Measurements from ENCODE around the gene RRP1B.

Gene RRP1B

GRCh38 chr21:43728467-43729390, 69.4 kb downstream of the RRP1B start:
- peak; percentile 99 for DNase-seq

DNA sequence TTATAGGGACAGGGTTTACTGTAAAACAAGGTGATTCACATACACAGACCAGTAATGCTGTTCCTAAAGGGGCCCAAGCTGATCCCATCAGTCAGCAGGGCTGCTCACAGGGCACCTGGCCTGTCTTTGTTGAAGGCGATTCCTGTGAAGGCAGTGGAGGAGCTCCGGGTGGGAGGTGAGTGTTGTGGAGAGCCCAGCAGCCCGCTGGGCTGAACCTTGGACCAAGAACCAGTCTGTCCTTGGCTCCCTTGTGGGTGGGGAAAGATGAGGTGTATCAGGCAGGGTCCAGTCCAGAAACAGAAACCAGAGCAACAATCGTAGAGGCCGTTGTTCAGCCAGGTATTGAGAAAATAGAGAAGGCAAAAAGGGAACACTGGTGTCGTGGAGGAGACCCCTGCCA, 72.1 kb downstream of the RRP1B start:
- no peak for DNase-seq

DNA sequence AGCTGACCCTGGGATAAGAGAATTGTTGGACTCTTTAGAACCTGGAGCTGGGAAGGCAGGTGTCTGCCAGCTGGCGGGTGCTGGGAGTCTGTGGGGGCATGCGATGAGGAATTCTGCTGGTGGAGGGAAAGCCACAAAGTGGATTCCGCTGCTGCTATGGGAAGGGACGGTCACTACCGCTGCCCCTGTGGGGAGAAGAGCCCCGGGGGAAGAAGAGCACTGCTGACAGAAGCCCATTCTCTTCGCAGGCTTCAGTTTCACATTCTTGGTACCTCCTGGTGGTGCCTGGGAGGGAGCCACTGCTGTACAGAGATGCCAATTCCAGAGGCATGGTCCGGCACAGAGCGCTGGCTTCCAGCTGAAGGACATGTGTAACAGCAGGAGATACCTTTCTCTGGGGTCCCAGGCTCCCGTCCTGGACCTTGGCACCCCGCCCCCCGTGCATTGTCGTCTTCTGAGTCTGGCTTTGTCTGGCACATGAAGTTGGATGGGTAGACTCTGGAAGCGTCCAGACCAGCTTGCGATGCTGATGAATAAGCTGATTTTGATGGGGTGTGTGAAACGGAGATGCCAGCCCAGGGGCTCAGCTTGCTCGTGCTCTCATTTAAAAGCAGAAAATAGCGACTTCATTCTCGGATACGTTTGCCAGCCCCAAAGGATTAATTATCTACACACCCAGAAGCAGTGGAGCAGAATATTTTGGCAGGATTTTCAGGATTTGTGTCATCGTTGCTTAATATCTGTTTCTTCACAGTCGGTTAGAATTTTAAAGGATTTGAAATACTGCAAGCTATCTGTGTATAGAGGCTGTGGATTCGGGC, 72.7 kb downstream of the RRP1B start:
- no peak for DNase-seq

DNA sequence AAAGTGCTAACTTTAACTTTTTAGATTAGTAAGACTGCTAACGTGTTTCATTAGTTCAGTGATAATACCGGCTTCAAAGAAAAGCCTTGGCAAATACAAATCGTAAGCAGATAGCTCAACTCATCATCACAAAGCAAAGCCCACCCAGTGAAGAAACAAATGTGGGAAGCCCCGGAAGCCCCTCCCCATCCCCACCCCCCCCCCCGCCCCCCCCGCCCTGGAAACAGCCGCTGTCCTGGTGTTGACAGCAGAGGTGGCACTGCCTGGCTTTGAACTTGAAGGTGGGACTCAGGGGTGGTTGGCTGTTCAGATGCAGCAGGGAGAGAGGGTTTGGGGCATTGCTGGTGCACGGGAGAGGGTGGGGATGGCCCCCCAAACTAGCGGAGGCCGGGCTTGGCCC, 73.7 kb downstream of the RRP1B start:
- no peak for DNase-seq

DNA sequence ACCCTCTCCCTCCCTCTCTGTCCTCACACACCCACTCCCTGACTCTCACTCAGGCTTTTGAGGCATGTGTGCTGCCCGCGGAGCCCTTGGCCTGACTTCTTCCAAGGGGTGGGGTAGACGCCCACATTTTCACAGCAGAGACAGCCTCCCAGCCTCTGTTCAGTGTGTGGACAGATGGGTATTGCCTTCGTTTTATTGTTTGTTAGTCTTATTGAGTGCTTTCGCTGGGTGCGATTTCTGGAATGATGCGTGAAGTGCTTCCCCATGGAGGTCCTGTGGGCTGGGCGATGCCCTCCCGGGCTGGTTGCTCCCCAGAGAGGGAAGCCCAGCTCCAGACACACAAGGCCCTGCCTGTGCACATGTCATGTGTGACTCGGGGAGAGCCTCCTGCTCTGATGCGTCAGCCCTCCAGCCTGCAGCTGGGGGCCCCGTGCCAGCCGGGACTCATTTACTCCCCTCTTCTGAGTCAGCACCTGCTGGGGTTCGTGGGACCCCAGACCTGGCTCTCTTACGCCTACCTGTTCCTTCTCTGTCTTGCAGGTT, 74.2 kb downstream of the RRP1B start:
- DNase-seq, result no peak

DNA sequence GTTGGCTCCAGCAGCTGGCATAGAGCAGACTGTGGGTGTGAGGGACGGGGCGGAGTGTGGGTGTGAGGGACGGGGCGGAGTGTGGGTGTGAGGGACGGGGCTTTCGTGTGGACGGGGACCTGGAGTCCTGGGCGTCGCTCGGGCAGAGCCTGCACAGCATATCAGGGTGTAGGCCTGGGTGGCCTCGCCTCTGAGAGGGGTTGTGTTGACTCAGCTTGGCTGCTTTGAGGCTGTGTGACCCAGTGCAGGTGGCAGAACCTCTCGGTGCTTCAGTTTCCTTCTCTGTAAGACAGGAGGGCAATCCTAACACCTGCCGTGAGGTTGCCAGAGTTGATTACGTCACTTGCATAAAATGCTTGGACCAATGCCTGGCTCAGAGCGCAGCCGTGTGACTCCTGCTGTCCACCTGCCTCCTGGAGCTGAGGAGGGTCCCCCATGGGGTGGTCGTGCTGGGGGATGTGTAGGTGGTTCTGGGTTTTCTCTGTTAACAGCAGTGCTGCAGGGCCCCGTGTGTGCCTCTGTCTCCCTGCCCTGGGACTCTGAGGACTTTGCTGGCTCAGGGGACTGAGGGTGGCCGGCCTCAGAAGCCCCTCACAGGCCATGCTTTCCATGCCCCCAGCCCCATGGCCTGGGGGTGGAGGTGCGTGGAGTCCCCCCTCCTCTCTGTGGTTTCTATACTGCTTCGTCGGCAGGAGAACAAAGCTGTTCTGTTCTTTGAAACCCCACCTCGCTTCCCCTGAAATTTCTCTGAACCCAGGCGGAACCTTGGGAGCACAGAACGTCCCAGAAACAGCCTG, 75.0 kb downstream of the RRP1B start:
- peak; percentile 62 for DNase-seq

DNA sequence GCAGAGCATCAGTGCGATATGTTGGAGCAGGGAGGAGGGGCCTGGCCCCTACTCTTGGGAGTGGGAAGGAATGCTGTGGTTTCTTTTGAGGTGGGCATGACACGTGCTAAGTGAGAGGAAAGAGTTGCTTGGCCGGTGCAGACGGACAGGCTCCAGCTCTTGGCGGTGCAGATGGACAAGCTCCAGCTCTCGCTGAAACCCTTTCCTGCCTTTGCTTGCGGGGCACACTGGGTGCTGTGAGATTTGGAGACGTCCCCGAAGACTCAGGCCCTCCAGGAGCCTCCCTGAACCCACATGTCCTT, 75.5 kb downstream of the RRP1B start:
- DNase-seq, result no peak

GRCh38 chr21:43735236-43736091, 76.1 kb downstream of the RRP1B start:
- DNase-seq, result no peak

DNA sequence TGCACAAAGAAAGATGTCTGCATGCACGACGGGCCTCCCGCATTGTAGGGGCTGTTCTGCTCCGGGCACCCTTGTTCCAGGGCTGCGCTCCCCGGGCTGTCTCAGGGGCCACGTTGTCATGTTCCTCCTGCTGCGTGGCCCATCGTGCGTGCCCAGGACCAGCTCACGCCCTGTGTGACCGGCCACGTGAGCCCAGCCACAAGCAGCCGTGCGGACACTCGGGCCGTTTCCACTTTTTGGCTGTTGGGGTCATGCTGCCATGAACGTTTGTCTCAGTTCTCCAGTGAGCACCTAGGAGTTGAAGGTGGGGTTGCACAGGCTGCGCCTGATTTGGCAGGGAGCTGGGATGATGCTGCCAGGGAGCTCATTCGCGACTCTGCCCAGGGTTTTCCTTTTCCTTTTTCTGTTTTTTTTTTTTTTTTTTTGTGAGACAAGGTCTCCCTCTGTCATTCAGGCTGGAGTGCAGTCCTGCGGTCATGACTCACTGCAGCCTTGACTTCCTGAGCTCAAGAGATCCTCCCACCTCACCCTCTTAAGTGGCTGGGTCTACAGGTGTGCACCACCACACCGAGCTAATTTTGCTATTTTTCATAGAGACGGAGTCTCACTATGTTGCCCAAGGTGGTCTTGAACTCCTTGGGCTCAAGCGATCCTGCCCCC, 77.0 kb downstream of the RRP1B start:
- DNase-seq, result no peak

- DNase-seq, result no peak
Observed at GRCh38 chr21:43737158-43737950, 78.0 kb downstream of the RRP1B start.

GRCh38 chr21:43739621-43740435, 80.5 kb downstream of the RRP1B start:
- DNase-seq, result peak; percentile 61

GRCh38 chr21:43740497-43741156, 81.3 kb downstream of the RRP1B start:
- DNase-seq, result no peak

GRCh38 chr21:43741423-43742096, 82.2 kb downstream of the RRP1B start:
- no peak for DNase-seq

DNA sequence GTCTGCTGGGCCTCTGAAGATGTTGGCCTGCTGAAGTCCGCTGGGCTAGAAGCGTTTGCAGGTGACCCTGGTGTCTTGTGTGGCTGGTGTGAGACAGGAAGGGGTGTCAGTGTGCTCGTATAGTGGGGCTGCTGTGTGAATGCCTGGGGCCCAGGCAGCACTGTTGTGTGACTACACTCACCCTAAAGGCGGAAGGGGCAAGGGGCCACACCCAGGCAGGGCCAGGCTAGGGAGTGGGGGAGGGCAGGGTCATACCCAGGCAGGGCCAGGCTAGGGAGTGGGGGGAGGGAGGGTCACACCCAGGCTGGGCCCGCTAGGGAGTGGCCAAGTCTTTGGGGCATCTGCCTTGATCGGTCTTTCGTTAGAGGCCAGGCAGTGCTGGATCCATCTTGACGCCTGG, 84.6 kb downstream of the RRP1B start:
- DNase-seq, result peak; percentile 63

- no peak for DNase-seq
Observed at GRCh38 chr21:43744725-43745124, 85.4 kb downstream of the RRP1B start.
